OCI-LY7 (cell line): ENCODE results near the gene EHF.

Experiments
- CTCF ChIP-seq: fragments of 200-600 bp; sonication (generic); conservative IDR thresholded peaks from 2 replicates; pipeline ENCODE4 v1.5.1; 2014; ENCODE audit warnings: mild to moderate bottlenecking, antibody characterized with exemption, low read length, moderate library complexity, mixed read lengths
- EZH2phosphoT487 ChIP-seq: fragments of 200-600 bp; sonication (generic); IDR thresholded peaks from 2 replicates; pipeline ENCODE4 v1.6.1; 2018; ENCODE audit warnings: low read depth, borderline replicate concordance, mild to moderate bottlenecking, mixed run types, antibody characterized with exemption, low read length, moderate library complexity, mixed read lengths

GRCh38 chr11:34602245-34602644, 18.6 kb upstream of the EHF start:
- TF ChIP-seq CTCF (no peak), EZH2phosphoT487 (no peak)
